GM21515 (cell line): ENCODE results near the gene RGS3.
"Not testable (repeated sequence)": the region's sequence is repeated elsewhere in the genome, so short reads cannot be mapped to it uniquely, and the experiment has no call there.

Experiments used
- ATAC-seq: cut with Tn5 transposase; IDR thresholded peaks from one replicate; pipeline ENCODE4 v1.9.1; 2021; ENCODE audit not compliant: unreplicated experiment

Gene RGS3

DNA sequence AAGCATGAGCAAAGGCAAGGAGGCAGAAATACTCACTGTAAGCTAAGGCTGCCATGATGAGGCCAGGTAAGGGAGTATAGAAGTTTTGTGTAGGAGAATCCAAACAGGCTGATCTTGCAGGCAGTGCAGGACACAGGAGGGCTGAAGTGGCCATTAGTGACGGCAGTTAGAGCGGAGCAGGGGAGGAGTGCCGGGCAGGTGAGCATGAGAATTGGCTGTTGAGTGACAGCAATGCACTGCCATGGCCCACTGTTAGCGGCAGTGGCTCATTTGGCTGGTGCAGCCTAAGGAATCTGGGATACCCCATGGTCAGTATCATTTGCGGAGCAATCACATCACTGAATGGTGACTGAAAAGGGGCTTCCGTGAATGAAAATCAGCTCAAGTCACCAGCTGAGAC lies 22.8 kb downstream of the RGS3 start:
- ATAC-seq = no peak

DNA sequence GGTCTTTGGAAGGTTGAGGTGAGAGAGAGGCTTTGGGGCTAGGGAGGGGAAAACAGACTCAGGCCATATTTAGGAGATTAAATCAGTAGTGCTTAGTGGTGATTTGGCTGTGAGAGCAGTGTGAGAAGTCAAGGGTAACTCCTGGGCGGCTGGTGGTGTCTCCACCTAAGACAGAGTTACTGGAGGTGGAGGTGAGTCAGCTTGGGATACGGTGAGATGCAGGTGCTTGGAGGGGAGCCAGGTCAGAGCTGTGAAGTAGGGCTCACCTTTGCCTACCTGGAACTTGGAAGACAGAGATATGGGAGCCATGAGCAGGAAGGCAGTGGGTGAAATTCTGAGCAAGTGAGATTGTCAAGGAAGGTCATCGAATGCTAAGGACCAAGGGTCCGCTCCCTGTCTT lies 24.5 kb downstream of the RGS3 start:
- no peak for ATAC-seq

DNA sequence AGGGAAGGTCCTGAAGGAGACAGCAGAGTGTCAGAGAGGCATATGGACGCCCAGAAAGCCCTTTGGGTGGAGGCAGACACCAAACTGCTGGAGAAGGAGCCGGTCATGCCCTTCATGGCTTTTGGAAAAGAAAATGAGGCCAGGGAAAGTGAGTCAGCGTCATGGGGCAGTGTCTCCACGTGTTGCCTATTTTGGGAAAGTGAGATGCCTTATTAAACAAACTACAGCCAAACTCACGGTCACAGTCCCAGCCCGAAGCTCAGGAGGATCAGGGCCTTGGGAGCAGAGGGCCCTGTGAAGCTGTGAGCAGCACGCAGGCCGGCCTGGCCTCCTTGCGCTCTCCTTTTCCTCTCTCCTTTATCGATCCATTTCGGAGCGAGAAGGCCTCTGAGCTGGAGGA lies 25.0 kb downstream of the RGS3 start:
- ATAC-seq = no peak

DNA sequence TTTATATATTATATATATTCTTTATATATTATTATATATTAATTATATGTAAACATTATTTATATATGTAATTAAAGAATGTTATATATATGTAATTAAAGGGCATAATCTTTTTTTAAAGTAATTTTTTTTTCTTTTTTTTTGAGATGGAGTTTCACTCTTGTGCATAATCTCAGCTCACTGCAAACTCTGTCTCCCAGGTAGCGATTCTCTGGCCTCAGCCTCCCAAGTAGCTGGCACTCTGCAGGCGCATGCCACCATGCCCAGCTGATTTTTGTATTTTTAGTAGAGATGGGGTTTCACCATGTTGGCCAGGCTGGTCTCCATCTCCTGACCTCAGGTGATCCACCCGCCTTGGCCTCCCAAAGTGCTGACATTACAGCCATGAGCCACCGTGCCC lies 27.6 kb downstream of the RGS3 start:
- not testable (repeated sequence) for ATAC-seq

DNA sequence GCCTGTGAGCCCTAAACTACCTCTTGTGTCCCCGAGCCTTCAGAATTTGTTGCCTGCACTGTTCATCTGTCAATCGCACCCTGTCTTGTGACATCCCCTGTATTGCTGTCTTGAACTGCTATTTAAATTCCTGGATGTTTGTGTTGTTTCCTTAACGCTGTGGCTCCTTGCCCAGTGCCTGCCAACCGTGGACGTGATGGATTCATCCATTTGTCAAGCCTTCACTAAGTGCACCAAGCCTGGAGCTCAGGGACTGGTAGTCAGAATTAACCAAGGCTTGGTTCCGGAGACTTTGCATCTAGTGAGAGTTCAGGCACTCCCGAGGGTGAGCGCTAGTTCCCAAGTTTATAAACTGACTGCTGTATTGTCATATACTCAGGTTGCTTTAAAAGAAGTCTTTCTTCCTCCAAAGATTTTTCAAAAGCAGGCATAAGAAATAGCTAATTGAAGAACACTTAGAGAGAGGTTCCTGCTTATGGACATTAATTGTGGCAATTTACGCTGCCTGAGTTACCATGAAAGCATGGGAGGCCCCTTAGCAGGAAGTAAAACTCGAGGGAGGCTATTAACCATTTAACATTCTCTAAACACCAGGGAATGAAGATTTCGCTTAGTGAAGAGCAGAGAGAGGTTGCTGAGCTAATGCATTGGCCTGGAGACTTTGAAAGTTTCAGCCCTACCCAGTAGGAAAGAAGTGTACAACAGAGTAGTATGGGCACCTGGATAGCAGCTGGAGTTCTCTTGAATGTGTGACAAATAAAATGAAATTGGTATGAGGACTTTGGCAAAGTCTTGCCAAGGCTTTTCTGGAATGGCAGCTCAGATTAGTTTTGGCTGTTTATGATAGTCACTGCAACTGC lies 29.0 kb downstream of the RGS3 start:
- no peak for ATAC-seq

DNA sequence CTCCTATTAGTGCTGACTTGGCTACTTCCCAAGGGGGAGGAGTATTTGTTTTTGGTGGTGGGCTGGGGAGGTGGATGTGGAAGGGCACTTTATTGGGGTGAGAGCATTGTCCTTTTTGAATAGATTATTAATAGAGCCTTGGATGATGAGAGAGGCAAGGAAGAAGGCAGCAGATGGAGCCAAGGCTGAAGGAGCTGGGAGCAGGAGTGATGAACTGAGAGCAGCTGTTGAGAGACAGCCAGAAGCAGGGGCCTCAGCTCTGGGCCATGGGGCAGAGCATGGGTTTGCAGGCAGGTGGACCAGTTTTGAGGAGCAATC lies 29.6 kb downstream of the RGS3 start:
- no peak for ATAC-seq

DNA sequence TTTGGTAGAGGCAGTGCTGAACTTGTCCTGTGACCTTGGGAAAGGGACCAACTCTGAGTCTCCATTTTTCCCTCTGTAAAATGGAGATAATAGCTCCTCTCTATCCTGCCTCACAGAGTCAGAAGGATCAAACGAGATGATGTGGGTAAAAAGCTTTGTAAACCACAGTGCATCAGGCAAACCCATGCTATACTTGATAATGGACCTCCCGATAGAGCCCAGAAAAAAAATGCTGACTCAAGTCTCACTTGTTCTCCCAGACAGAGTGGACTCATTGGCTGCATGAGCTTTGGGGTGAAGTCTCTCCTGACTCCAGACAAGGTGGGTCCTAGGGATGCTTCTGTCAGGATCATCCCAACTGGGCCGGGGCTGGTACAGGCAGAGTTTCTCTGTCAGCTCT lies 32.0 kb downstream of the RGS3 start:
- no peak for ATAC-seq

DNA sequence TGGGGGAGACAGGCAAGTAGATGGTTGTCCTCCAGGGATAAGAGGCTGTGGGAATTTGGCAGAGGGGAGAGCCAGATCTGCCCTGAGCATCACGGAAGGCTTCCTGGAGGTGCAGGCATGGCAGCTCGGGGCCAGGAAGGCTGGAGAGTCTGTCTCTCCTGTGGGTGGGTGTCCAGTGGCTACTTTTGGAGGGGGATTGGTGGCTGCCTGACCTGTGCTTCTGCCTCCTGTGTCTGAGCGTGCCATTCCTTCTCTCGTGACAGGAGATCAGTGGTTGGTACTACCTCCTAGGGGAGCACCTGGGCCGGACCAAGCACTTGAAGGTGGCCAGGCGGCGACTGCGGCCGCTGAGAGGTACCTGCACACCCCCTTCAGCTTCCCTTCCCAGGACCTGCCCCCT lies 33.5 kb downstream of the RGS3 start:
- no peak for ATAC-seq

DNA sequence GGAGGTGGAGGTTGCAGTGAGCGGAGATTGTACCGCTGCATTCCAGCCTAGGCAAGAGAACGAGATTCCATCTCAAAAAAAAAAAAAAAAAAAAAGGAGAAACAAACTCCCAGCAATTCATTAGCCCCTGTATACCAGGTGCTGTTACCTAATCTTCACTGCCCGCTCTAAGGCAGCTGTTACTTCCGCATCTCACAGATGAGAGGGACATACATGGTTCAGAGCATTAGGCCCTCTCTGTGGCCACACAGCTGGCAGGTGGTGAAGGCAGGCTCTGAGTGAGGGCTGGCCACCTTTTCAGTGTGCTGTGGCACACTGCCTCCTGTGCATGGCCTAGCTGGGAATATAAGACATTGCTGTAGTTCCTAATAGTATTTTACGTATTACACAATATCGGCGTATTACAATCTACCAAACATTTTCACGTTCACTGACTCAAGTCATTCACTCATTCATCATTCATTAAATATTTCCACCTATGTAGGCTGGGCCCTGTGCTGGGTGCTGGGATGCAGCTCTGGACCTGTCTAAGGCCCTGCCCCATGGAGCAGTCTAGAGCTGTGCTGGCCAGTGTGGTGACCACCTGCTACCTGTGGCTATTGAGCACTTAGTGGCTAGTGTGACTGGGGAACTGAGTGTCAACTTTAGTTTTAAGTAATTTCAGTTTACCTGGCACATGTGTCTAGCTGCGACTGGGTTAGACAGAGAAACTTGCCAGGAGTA lies 35.8 kb downstream of the RGS3 start:
- no peak for ATAC-seq

DNA sequence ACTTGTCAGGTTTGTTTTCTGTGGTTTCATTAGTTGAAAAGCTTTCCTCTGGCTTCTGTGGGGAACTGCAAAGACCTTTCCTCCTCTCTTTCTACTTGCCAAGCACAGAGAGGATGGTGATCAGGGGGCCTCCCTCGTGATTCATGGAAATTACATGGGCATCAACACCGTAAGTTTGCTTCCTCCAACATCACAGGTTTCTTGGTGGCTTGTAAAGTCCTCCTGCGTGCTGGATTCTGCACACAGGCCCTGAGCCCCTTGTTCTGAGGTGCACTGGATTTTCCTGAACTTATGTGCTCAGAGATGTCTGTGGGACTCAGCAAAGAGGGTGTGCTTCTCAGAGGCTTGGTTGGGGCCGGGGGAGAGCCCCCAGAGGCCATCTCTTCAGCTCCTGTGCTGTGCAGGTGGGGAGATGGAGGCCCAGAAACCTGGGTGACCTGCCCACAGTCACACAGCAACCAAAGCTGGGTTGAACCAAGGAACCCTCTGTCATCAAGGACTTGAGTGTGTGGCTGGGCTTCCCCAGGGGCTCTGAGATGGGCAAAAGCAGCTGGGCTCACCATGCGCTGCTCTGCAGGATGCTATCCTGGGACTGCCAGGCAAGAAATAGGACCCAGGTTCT lies 36.5 kb downstream of the RGS3 start:
- ATAC-seq = no peak

DNA sequence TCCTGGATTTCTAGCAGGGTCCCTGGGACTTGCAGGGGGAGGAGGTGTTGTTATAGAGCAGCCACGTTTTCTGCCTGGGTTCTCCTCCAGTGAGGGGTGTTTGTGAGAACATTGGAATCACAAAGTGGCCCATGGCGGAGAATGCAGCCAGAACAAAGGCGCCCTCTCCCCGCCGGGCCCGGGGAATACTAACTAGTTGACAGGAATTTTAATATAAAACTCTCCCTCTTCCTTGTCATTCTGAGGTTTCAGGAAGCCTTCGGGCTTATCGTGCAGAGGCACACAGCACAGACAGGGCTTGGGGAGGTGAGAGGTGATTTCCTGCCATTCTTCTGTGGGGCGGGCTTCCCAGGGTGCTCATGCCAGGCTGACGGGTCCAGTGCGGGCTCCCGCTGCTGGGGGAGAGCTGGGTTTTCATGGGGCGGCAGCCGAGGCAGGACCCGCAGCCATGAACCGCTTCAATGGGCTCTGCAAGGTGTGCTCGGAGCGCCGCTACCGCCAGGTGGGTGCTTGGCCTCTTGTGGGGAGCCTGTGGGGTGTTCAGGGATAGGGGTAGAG lies 37.7 kb downstream of the RGS3 start:
- no peak for ATAC-seq

DNA sequence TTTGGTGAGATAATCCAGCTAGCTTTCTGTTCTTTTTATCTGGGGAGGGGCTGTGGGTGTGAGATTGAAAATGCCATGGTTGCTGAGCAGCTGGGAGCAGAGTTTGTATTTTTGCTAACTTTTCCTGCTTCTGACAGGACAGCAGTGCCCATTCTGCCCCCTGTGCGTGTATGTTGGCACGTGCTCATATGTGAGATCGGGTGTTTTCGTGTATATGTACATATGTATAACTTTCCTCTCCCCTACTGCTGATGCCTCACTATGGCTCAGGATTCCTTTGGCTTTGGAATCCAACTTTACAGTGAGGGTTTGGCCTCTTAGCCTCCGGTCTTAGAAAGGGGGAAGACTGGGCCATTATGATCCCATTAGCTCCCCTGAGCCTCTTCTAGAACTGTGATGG lies 38.3 kb downstream of the RGS3 start:
- no peak for ATAC-seq

DNA sequence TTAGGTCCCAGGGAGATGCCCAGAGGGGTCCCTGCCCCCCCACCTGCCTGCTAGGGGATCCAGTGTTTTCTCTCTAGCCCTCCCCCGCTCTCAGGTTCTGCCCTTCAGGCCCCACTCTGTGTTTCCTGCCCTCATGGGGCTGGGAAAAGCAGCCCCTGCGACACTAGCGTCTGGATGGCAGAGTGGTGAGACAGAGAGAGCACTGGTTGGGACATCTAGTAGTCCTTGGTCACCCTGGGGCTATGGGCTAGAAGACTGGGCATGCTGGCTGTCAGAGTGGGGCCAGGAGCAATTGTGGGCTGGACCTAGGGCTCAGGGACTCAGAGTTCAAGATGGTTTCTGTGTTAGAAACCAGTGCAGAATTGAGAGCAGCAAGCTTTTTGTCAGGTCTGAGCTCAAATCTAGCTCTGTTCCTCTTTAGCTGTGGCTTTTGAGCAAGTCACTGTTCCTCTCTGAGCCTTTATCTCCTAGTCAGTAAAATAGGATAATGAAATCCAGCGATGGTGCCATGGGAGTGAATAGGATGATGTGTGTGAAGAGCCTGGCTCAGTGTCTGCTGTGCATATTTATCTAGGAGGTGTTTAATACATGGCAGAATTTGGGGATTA lies 39.0 kb downstream of the RGS3 start:
- no peak for ATAC-seq

DNA sequence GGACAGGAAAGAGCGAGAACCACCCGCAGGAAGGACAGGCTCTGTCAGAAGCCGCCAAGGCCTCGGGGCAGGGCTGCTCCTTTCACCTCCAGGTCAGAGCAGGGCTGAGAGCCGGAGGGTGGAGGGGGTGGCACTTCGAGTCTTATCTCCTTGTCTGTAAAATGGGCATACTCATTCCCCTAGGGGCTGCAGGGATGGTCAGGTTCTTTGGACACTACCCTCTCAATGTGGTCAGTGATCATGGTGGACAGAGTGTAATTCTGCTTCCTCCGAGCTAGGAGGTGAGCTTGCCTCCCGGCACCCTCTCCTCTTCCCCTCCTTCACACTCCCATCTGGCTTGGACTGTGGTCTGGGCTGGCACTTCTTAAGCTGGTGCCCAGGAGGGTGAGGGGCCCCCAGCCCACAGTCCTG lies 39.6 kb downstream of the RGS3 start:
- ATAC-seq = no peak

DNA sequence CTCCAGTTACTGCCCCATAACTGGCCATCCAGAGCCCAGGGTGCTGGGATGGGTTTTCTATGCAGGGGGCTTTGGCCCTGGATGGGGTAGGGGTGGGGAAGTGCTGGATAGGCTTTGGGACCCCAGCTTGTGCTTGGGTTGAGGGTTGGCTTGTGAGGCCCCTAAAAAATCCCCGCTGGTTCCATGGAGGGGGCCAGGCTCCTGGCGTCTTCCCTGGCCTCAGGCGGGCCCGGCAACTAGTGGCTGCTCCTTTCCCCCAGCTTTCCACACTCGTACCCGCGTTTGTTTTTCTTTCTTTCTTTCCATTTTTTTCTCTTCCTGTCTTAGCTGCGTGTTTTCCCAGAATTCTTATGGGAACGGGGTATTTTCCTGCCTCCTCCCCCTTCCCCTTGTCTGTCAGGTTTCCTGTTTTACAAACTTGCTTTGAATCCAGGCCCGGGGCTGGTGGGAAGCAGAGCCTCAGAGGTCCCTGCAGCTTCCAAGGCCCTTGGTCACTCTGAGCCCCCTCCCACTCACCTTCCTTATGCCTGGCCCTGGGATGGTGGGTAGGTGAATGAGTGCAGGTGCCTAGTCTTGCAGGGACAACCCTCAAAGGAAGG lies 40.2 kb downstream of the RGS3 start:
- no peak for ATAC-seq

DNA sequence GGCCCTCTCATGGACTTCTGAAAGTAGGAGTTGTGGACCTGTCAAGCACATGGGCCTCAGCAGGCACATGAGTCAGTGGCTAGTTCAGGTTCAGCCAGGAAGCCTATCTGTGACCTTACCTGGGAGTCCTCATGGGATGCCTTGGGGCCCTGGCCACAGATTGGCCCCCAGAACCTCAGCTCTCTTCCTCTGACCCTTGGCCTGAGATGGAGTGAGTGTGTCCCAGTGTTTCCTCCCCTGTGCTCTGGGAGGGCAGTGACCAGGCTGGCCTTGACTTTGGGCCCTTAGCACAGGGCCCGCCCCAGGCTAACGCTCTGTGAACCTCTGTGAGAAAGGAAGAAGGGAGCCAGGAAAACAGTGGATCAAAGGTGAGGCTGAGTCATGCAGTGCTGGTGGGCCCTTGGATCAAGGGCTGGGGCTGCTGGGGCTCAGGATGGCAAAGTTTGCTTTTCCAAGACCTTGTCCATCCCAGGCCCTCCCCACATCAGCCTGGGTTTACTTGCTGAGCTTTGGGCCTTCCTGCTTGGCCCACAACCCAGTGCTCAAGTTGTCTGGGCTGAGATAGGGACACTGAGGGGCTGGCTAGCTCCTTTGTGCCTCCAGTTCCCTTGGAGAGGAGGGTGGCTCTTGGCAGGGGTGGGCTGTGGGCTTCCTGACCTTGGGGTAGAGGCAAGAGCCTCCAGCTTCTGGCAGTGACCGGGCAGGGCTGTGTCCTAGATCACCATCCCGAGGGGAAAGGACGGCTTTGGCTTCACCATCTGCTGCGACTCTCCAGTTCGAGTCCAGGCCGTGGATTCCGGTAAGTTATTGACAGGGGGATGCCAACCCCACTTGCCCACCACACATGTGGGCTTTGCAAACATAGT lies 41.4 kb downstream of the RGS3 start:
- ATAC-seq = no peak

DNA sequence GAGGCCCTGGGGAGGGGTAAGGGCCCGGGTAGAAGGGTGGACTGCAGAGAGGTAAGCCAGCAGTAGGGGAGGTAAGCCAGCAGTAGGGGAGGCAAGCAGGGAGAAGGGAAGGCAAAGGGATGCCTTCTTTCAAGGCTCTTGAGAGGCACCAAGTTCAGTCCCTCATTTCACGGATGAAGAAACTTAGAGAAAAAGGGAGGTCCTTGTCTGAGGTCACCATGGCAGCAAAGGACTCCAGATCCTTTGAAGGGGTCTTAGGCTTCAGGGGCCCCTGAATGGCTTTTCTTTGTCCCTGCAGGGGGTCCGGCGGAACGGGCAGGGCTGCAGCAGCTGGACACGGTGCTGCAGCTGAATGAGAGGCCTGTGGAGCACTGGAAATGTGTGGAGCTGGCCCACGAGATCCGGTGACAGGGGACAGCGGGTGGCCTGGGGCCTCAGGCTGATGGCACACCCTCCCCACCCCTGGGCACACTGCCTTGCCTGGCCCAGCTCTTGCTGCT lies 42.6 kb downstream of the RGS3 start:
- ATAC-seq = no peak

DNA sequence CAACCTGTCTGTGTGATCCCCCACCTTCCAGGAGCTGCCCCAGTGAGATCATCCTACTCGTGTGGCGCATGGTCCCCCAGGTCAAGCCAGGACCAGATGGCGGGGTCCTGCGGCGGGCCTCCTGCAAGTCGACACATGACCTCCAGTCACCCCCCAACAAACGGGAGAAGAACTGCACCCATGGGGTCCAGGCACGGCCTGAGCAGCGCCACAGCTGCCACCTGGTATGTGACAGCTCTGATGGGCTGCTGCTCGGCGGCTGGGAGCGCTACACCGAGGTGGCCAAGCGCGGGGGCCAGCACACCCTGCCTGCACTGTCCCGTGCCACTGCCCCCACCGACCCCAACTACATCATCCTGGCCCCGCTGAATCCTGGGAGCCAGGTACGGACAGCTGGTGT lies 43.7 kb downstream of the RGS3 start:
- no peak for ATAC-seq

DNA sequence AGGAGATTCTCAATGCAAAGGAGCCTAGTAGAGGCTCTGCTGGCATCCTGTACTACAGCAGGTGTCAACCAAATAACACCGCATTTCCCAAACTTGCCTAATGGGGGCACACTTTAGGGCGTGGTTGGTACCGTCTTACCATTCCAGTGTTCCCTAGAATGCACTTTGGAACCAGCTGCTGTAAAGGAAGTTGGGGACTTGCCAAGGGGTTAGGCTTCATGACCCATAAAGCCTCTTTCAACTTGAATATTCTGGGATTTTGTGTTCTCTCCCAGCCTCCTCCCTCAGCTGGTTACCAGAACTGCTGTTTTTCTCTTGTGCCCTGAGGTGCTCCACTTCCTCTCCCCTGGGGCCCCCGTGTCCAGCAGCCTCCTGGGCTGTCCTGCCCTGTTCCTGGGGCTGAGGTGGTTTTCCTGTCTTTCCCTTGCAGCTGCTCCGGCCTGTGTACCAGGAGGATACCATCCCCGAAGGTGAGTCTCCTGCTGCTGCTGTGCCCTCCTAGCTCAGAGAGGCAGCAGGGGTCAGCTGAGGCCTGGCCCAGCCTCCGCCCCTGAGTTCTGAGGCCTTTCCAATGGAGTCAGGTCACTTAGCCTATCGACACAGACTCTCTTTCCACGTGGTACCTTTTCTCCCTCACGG lies 44.7 kb downstream of the RGS3 start:
- ATAC-seq = no peak

DNA sequence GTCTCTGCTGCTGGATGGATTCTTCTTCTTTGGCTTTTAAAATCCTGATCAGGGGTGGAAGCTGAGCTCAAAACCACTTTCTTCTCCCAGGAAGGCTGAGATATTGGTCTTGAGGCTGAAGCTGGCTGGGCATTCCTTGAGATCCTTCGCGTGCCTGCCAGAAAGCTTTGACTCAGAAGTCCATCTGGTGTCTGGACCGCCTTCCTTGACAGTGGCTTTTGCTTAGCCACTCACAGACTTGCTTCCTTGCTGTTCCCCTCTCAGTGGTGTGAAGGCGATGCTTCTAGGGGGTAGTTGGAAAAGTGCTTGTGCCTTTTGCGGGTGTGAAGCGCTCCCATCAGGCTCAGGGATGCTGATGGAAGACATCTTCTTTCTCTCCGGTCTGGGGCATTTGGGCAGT lies 45.9 kb downstream of the RGS3 start:
- ATAC-seq = no peak
